GM12873 (cell line): ENCODE measurements around the gene FBXO45.

Experiments used
- CTCF ChIP-seq: IDR thresholded peaks from 2 replicates; pipeline ENCODE4 v1.5.1; 2012; ENCODE audit warnings: low read depth, mild to moderate bottlenecking, moderate library complexity, low read length, control low read depth; ENCODE audit not compliant: insufficient read depth; ENCODE audit errors: missing control alignments

The FBXO45 gene

GRCh38 chr3:196636369-196637349 is 68.2 kb downstream of the FBXO45 start:
- TF ChIP-seq CTCF, result no peak
